HG03469 (cell line): ENCODE data around the gene CERS1.

Experiments used
- ATAC-seq: cut with Tn5 transposase; IDR thresholded peaks from one replicate; pipeline ENCODE4 v1.9.1; 2021; ENCODE audit warnings: mild to moderate bottlenecking, moderate library complexity, moderate number of reproducible peaks; ENCODE audit not compliant: unreplicated experiment

Gene CERS1

GRCh38 chr19:18899624-18900560 is 3.9 kb upstream of the CERS1 start:
- no peak for ATAC-seq

- ATAC-seq = no peak
Measured at GRCh38 chr19:18898607-18899408, 2.9 kb upstream of the CERS1 start.

GRCh38 chr19:18898081-18898606 is 2.2 kb upstream of the CERS1 start:
- no peak for ATAC-seq

GRCh38 chr19:18897094-18898029 is 1.4 kb upstream of the CERS1 start:
- ATAC-seq = no peak

- no peak for ATAC-seq
Measured at GRCh38 chr19:18896421-18896841, 473 bp upstream of the CERS1 start.

- ATAC-seq = no peak
Measured at GRCh38 chr19:18895038-18895823, 727 bp downstream of the CERS1 start.

- ATAC-seq = no peak
Measured at GRCh38 chr19:18894254-18895037, 1.5 kb downstream of the CERS1 start.

- ATAC-seq = no peak
Measured at GRCh38 chr19:18893587-18894253, 2.2 kb downstream of the CERS1 start.

- ATAC-seq = no peak
Measured at GRCh38 chr19:18889949-18890745, 5.8 kb downstream of the CERS1 start.

GRCh38 chr19:18886972-18887371 is 9.0 kb downstream of the CERS1 start:
- no peak for ATAC-seq

GRCh38 chr19:18883526-18884304 is 12.2 kb downstream of the CERS1 start:
- ATAC-seq = no peak

GRCh38 chr19:18881491-18881890 is 14.5 kb downstream of the CERS1 start:
- no peak for ATAC-seq

- ATAC-seq = no peak
Measured at GRCh38 chr19:18879579-18880373, 16.2 kb downstream of the CERS1 start.

GRCh38 chr19:18878858-18879578 is 16.9 kb downstream of the CERS1 start:
- no peak for ATAC-seq

- no peak for ATAC-seq
Measured at GRCh38 chr19:18878058-18878797, 17.7 kb downstream of the CERS1 start.
